RPMI8226 (cell line): ENCODE data around the gene TFCP2L1.

Experiments
- DNase-seq: peaks from one replicate; pipeline ENCODE4 v3.0.0-alpha.2; 2015

The TFCP2L1 gene

GRCh38 chr2:121192576-121192975 is 92.4 kb downstream of the TFCP2L1 start:
- no peak for DNase-seq

DNA sequence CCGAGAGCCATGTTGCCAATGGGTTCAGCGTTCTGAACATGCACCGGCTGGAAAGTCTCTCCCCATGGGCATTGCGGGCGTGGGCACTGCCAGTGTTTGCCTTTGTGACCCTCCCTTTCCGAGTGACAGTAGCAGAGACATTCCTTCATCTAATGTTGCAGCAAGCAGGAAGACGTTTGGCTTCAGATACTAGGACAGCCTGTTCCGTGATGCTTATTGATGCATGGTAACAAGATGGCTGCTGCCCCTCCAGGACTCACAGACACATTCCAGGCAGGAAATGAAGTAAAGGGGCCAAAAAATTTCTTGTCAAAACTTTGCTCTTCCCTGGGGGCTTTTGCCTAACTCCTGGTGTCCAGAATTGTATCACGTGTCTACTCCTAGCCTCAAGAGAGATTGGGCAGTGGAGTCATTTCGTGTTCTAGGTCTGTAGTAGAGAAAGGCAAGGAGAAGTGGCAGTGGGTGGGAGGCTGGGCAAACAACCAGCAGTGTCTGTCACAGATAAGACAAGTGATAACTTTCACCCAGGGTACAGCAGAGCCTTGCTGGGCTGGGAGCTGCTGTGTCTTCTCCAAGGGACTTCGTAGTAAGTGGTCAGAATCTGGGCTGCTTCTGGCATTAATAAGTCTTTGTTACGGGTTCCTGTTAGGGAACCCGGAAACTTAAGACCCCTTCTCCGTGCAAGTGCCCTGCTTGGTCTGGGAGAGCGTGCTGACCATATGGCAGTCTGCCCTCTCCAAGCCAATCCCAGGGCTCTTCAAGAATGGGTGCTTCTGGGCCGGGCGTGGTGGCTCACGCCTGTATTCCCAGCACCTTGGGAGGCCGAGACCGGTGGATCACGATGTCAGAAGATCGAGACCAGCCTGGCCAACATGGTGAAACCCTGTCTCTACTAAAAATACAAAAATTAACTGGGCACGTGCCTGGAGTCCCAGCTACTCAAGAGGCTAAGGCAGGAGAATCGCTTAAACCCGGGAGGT is 93.5 kb downstream of the TFCP2L1 start:
- DNase-seq = no peak

DNA sequence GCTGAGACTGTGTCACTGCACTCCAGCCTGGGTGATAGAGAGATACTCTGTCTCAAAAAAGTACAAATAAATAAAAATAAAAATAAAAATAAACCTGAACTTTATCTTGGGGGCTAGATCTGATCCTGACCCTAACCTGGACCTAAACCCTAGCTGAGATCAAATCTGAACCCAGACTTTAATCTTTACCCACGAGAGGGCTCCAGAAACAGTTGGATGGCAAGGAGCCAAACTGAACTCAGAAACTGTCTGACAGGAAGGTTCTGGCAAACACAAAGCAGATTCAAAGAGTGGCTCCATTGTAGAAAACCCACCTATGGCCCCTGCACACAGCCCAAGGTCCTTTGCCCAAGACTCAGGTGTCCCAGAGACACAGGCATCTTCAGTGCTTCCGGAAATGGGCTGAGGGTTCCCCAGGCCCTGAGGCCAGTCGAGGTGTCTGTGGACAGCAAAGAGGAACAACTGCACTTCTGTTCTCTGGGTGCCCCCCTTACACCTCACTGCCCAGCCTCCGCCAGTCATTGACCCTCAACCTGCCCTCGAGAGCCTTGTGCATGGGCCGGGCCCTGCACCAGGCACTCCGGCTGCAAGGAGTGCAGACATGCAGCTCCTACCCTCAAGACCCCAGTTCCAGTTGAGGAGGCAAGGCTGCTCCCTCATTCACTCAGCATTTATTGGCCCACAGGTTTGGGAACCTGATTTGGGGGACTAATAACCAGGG is 95.2 kb downstream of the TFCP2L1 start:
- peak; percentile 43 for DNase-seq

- peak; percentile 33 for DNase-seq
Measured at GRCh38 chr2:121189011-121189410, 96.0 kb downstream of the TFCP2L1 start.

GRCh38 chr2:121187982-121188411 is 97.0 kb downstream of the TFCP2L1 start:
- no peak for DNase-seq

DNA sequence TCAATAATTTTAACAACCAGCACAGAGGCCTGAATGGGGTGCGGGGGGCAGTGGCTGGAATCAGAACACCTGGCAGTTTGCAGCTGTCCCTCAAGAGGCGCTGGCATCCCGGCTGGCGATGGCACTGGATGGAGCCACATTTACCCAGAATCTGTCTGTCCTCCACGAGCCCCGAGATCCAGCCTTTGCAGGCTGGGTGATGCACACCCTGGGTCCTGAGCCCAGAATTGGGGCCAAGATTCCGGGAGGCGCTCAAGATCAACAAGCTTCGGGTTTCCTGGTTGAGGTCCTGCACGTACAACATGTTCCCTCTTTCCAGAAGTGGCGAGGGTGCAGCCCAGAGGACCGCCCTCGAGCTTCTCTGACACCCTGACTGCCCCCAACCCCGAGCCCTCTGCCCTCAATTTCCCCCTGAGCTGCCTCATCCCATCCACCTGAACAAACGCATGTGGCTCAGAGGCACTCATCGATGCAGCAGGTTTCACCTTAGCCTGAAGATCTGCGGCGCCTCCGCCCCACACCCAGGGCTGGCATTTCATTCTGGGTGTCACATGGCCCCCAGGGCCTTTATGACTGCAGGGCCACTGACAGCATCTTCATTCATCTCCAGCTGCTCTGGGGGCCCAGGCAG is 97.5 kb downstream of the TFCP2L1 start:
- no peak for DNase-seq

GRCh38 chr2:121186261-121186660 is 98.7 kb downstream of the TFCP2L1 start:
- no peak for DNase-seq

DNA sequence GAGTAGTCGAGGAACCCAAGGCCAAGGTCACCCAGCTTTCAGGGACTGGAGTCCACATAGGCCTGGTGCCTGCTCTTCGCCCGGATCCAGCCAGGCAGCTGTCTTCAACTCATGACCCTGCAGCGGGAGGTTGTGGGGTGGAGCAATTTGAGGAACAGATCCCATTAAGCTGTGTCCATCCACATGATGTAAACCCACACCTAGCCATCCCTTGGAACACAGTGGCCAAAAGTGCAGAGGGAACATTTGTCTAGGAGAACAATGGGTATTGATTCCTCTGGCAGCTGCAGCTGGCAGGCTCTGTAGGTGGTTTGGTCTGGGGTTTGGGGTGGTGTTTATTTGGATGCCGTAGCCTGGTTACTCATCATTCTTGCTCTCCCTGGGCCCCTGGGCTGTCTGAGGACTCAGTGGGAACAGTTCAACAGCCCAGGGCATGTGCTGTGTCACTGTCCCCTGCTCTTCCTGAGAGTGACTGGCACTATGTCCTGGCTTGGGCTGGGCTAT is 99.4 kb downstream of the TFCP2L1 start:
- DNase-seq = no peak

- no peak for DNase-seq
Measured at GRCh38 chr2:121185111-121185510, 99.9 kb downstream of the TFCP2L1 start.

DNA sequence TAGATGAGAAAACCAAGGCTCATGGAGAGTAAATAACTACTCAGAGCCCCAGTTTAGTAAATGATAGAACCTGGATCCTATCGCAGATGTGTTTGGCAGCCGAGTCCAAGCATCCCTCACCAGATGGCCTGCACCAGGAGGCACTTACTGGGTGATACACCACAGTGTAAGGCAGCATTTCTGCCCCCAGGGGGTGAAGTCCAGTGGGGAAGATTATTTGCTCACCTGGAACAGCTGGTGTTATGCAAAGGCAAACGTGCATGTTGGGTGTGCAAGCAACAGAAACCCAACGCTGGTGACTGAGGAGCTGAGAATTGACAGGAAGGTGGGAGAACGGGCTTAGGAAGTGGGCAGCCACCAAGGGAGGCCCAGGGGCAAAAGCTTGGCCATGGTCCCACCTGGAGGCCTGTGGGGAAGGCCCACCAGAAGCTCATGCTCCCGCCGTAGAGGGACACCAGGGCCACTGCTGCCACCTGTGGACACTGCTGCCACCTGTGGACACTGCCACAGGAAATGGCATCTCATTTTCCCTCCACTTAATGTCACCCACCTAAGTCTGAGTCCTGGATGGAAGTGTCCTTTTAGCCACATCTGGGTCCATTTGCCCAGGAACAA is 100.6 kb downstream of the TFCP2L1 start:
- no peak for DNase-seq

GRCh38 chr2:121182520-121182919 is 102.5 kb downstream of the TFCP2L1 start:
- DNase-seq = no peak

DNA sequence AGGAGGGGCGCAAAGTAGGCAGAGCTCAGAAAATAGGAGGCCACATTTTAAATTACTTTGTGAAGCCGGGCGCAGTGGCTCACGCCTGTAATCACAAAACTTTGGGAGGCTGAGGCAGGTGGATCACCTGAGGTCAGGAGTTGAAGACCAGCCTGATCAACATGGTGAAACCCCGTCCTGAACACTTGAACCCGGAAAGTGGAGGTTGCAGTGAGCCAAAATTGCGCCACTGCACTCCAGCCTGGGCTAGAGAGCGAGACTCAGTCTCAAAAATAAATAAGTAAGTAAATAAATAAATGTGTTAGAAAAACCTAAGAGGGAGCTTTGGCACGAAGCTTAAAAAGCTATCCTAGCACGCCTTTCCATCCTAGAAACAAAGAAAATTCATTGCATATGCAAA is 105.5 kb downstream of the TFCP2L1 start:
- no peak for DNase-seq

- no peak for DNase-seq
Measured at GRCh38 chr2:121178730-121179129, 106.3 kb downstream of the TFCP2L1 start.

GRCh38 chr2:121177896-121178295 is 107.1 kb downstream of the TFCP2L1 start:
- no peak for DNase-seq

- DNase-seq = no peak
Measured at GRCh38 chr2:121175326-121175725, 109.7 kb downstream of the TFCP2L1 start.

GRCh38 chr2:121173806-121174205 is 111.2 kb downstream of the TFCP2L1 start:
- no peak for DNase-seq

DNA sequence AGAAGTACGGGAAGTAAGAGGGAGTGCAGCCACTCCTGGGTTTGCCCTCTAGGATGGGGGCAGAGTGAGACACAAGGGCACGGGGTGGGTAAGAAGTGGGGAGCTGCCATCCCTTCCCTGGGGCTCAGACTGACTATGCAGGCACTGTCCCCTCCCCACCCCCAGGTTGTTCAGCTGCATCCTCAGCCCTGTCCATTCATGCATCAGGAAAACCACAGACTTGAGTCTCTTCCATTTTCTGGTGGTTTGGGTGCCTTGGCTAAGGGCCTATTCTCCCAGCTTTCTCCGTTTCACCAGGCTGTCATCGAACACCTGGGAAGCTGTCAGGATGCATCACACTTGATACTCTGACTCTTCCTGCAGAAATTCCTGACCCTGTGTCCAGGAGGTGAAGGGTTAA is 111.9 kb downstream of the TFCP2L1 start:
- no peak for DNase-seq

GRCh38 chr2:121172456-121172855 is 112.5 kb downstream of the TFCP2L1 start:
- DNase-seq = no peak

DNA sequence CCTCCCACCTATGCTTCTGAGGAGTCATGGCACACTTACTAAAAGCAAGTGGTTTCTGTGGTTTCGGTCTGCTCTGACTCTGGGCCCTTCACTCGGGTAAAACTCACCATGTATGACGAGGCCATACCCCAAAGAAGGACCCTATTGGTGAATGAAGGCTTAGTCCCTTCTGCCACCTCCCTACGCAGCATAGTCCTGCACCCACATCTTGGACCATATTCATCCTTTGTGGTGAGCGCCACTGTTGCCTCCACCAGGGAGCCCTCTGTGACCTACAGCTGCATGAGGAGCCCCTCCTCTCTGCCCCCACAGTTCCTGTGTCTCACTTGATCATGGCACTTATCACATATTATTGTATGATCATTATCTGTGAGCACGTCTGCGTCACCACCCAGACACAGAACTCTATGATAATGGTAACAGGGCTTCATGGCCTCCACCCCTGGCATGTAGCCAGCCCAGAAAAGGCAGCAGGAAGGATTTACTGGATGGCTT is 113.3 kb downstream of the TFCP2L1 start:
- DNase-seq = no peak

- no peak for DNase-seq
Measured at GRCh38 chr2:121170577-121170976, 114.4 kb downstream of the TFCP2L1 start.

DNA sequence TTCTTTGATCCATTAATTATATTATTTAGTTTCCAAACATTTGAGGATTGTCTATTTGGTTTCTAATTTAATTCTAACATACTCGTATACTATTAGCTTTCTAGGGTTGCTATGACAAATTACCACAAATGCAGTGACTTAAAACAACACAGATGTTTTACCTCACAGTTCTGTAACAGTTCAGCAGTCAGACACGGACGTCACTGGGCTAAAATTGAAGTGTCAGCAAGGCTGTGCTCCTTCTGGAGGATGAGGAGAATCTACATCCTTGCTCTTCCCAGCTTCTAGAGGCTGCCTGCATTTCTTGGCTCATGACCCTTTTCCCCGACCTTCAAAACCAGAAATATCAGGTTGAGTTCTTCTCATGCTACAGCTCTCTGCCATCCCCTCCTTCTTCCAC is 117.6 kb downstream of the TFCP2L1 start:
- DNase-seq = no peak
